GM19025 (cell line): ENCODE measurements around the gene AURKAIP1.

Experiments
- ATAC-seq: cut with Tn5 transposase; IDR thresholded peaks from one replicate; pipeline ENCODE4 v1.9.1; 2021; ENCODE audit warnings: mild to moderate bottlenecking, low read depth, moderate library complexity; ENCODE audit not compliant: unreplicated experiment

The AURKAIP1 gene

DNA sequence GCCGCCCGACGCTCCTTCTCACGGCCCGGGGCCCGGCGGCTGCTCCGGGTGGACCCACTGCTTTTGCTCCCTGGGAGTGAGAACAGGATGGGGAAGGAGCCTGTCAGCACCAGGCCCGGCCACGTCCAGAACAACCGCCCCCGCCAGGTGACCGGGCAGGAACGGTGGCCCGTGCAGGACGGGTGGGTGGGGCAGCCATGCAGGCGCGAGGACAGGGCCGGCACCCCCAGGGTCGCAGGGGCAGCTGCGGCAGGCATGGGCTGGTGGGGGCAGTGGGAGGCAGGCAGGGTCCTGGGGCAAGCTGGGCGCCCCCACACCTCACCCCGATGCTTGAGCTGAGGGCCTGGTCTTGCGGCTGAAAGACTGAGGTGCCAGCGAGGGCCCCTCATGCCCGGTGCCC lies 38.6 kb downstream of the AURKAIP1 start:
- no peak for ATAC-seq

DNA sequence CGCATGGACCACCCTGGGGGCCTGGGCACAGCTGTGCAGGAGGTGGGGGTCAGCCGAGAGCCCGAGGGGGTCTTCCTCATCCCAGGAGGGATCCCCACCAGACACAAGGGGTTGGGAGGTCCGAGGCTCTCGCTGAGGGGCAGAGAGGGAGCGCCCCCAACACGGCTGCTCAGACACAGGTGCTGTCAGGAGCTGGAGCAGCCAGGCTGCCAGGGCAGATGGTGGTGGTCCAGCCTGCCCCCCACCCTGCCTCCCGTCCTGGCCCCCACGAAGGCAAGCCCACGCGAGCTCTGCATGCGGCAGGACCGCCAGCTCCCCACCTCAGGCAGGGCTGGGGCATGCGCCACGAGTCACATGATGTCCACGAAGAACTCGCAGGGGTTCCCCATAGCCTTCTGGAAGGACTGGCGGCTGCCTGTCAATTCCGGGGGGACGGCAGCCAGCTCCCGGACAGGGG lies 39.2 kb downstream of the AURKAIP1 start:
- no peak for ATAC-seq

DNA sequence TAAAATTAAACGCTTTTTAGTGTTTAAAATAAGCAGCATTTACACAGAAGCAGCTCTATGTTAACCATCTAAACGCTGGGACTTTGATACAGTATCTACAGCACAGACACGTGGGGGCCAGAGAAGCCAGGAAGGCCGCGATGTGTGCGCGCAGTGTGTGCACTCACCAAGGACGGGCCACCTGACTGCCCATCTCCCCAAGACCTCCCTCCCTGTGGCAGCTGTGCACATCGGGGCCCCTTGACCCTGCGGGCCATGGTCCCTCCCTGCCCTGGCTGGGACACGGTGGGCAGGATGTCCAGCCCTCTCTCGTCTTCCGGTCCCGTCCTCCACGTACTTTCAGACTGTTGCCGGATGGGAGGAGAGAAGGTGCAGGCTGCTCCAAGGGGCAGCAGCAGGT lies 39.7 kb downstream of the AURKAIP1 start:
- no peak for ATAC-seq

DNA sequence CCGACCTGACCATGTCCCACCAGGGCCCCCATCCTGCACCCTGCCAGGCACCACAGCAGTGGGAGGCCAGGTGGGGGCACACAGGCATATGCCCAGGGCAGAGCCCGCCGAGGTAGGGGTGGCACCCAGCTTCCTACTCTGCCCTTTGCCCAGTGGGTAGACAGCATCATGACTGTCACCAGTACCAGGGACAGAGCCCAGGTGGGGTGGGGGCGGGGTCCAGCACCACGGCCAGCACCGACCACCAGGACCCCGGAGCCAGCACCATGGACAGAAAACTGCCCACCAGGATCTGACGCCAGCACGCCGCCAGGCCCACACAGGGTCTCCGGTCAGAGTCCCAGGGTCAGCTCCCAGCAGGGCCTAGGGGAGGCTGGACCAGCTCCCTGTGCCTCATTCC lies 40.2 kb downstream of the AURKAIP1 start:
- ATAC-seq: no peak

DNA sequence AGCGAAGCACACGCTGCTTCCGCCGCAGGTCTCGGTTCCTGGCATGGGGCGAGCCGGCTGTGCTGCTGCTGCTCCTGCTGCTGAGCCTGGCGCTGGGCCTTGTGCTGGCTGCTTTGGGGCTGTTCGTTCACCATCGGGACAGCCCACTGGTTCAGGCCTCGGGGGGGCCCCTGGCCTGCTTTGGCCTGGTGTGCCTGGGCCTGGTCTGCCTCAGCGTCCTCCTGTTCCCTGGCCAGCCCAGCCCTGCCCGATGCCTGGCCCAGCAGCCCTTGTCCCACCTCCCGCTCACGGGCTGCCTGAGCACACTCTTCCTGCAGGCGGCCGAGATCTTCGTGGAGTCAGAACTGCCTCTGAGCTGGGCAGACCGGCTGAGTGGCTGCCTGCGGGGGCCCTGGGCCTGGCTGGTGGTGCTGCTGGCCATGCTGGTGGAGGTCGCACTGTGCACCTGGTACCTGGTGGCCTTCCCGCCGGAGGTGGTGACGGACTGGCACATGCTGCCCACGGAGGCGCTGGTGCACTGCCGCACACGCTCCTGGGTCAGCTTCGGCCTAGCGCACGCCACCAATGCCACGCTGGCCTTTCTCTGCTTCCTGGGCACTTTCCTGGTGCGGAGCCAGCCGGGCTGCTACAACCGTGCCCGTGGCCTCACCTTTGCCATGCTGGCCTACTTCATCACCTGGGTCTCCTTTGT lies 41.3 kb downstream of the AURKAIP1 start:
- no peak for ATAC-seq

DNA sequence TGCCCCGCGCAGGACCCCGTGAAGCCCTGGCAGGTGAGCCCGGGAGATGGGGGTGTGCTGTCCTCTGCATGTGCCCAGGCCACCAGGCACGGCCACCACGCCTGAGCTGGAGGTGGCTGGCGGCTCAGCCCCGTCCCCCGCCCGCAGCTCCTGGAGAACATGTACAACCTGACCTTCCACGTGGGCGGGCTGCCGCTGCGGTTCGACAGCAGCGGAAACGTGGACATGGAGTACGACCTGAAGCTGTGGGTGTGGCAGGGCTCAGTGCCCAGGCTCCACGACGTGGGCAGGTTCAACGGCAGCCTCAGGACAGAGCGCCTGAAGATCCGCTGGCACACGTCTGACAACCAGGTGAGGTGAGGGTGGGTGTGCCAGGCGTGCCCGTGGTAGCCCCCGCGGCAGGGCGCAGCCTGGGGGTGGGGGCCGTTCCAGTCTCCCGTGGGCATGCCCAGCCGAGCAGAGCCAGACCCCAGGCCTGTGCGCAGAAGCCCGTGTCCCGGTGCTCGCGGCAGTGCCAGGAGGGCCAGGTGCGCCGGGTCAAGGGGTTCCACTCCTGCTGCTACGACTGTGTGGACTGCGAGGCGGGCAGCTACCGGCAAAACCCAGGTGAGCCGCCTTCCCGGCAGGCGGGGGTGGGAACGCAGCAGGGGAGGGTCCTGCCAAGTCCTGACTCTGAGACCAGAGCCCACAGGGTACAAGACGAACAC lies 42.1 kb downstream of the AURKAIP1 start:
- no peak for ATAC-seq

DNA sequence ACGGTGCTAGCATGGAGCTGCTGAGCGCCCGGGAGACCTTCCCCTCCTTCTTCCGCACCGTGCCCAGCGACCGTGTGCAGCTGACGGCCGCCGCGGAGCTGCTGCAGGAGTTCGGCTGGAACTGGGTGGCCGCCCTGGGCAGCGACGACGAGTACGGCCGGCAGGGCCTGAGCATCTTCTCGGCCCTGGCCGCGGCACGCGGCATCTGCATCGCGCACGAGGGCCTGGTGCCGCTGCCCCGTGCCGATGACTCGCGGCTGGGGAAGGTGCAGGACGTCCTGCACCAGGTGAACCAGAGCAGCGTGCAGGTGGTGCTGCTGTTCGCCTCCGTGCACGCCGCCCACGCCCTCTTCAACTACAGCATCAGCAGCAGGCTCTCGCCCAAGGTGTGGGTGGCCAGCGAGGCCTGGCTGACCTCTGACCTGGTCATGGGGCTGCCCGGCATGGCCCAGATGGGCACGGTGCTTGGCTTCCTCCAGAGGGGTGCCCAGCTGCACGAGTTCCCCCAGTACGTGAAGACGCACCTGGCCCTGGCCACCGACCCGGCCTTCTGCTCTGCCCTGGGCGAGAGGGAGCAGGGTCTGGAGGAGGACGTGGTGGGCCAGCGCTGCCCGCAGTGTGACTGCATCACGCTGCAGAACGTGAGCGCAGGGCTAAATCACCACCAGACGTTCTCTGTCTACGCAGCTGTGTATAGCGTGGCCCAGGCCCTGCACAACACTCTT lies 42.8 kb downstream of the AURKAIP1 start:
- no peak for ATAC-seq

DNA sequence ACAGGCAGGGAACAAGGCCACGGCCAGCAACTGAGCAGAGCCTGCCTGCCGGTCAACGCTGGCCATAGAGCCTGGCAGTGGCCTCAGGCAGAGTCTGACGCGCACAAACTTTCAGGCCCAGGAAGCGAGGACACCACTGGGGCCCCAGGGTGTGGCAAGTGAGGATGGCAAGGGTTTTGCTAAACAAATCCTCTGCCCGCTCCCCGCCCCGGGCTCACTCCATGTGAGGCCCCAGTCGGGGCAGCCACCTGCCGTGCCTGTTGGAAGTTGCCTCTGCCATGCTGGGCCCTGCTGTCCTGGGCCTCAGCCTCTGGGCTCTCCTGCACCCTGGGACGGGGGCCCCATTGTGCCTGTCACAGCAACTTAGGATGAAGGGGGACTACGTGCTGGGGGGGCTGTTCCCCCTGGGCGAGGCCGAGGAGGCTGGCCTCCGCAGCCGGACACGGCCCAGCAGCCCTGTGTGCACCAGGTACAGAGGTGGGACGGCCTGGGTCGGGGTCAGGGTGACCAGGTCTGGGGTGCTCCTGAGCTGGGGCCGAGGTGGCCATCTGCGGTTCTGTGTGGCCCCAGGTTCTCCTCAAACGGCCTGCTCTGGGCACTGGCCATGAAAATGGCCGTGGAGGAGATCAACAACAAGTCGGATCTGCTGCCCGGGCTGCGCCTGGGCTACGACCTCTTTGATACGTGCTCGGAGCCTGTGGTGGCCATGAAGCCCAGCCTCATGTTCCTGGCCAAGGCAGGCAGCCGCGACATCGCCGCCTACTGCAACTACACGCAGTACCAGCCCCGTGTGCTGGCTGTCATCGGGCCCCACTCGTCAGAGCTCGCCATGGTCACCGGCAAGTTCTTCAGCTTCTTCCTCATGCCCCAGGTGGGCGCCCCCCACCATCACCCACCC lies 43.7 kb downstream of the AURKAIP1 start, which contains the start of gene TAS1R3:
TSS of gene TAS1R3 (plus strand) at position 213 of the 898 bp plus-strand sequence. CDS start at position 279, 66 bp downstream.
- no peak for ATAC-seq

DNA sequence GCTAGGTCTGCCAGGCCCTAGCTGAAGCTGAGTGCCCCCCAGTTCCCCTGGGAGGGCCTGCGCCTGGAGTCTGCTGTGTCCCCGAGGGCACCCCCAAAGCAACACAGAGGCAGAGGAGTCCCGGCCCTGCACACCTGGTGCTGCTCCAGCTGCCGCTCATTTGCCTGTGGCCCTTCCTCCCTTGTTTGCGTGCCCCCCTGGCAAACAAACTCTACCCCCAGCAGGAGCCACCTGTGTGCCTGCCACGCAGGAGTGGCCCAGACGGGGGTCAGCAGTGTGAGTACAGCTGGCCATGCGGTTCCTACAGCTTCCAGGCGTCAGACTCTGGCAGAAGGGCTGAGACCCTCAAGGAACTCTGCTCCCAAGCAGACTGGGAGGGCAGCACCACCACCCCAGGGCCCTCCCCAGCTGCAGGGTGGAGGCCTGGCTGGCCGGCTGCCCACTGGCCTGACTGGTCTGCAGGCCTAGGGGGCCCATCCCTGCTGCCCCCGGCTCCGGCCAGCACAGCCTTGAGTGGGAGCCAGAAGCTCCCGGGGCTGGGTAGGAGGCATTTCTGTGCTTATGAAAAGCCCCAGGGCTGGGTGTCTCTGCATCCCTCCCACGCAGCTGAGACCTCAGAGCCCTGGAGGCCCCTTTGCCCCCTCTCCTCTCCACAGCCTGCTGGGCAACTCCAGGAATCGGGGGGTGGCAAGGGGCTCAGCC lies 44.5 kb downstream of the AURKAIP1 start:
- no peak for ATAC-seq

DNA sequence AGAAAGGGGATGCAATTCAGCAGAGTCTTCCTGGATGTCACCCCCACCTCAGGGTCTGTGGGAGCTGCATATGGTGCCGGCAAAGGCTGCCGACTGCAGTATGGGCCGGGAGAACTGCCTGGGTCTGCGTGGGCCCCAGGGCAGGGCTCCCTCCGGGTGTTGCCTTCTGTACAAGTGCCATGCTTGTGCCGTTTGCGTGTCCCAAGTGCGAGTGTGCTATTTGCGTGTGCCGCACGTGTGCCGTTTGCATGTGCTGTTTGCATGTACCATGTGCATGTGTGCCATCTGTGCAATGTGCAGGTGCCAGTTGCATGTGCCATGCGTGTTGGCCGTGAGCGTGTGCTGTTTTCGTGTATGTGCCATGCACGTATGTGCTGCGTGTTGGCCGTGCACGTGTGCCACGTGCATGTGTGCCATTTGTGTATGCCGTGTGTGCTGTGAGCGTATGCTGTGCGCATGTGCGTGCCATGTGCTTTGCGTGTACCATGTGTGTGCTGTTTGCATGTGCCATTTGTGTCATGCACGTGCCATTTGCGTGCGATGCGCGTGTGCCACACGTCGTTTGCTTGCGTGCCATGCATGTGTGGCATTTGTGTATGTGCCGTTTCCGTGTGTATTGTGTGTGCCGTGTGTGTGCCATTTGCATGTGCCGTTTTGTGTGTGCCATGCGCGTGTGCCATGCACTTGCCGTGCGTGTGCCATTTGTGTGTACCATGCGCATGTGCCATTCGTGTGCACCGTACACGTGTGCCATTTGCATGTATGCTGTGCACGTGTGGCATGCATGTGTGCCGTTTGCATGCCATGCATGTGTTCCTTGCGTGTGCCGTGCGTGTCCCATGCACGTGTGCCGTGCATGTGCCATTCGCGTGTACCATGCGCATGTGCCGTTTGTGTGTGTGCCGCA lies 45.5 kb downstream of the AURKAIP1 start:
- ATAC-seq: no peak

DNA sequence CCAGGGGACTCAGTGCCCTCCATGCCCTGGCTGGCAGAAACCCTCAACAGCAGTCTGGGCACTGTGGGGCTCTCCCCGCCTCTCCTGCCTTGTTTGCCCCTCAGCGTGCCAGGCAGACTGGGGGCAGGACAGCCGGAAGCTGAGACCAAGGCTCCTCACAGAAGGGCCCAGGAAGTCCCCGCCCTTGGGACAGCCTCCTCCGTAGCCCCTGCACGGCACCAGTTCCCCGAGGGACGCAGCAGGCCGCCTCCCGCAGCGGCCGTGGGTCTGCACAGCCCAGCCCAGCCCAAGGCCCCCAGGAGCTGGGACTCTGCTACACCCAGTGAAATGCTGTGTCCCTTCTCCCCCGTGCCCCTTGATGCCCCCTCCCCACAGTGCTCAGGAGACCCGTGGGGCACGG lies 46.8 kb downstream of the AURKAIP1 start:
- no peak for ATAC-seq

DNA sequence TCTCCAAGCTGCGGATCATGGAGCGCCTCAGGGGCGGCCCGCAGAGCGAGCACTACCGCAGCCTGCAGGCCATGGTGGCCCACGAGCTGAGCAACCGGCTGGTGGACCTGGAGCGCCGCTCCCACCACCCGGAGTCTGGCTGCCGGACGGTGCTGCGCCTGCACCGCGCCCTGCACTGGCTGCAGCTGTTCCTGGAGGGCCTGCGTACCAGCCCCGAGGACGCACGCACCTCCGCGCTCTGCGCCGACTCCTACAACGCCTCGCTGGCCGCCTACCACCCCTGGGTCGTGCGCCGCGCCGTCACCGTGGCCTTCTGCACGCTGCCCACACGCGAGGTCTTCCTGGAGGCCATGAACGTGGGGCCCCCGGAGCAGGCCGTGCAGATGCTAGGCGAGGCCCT lies 47.7 kb downstream of the AURKAIP1 start:
- no peak for ATAC-seq

DNA sequence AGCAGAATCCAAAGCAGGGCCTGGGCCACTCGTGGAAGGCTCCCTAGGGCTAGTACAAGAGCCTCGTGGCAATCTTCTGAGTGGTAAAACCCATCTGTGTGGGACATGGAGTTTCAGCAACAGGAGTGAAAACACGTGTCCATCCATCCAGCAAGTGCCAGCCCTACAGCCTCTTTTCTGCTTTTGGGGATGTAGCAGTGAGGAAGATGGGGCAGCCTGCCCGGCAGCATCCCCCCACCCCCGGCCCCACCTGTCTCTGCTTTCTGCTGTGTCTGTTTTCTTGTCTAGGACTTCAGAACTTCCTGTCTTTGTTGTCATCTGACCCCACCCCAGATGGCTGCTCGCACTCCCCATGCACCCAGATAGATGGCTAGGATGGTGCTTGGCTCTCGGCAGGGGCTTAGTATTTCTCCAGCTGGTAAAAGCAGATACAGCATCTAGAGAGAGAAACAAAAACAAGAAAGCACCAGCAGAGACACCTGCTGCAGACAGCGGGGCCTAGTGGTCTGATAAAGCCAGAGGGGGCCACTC lies 48.9 kb downstream of the AURKAIP1 start:
- no peak for ATAC-seq

DNA sequence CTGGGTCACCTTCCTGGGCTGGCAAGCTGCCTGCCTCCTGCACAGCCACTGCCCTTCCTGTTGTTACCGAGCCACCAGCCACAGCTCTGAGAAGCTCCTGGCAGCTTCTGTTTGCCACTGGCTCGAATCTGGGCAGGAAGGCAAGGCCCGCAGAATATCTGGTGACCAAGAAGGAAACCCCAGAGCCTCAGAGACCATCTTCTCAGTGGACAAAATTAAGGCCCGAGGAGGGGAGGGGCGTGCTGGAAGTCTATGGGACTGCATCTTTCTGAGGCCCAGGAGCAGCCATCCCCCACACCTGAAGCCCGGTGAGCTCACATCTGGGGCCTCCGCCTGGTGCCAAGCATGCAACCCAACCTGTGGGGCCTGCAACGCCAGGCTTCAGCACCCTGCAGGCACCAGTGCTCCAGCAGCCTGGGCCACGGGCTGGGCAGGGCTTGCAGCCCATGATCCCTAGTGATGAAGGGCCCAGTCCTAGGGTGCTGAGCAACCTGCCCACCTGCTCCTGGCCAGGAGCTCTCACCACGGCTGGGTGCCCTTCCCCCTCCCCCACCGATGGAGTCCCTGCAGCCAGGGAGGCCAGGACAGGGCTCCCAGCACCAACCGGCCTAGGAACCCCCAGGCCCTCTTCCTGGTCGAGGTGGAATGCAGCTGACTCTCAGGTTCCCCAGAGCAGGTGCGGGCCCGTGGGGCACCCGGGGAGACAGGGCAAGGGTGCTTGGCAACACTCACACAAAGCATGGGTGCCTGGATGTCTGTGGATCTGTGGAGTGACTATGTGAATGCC lies 49.5 kb downstream of the AURKAIP1 start:
- no peak for ATAC-seq

DNA sequence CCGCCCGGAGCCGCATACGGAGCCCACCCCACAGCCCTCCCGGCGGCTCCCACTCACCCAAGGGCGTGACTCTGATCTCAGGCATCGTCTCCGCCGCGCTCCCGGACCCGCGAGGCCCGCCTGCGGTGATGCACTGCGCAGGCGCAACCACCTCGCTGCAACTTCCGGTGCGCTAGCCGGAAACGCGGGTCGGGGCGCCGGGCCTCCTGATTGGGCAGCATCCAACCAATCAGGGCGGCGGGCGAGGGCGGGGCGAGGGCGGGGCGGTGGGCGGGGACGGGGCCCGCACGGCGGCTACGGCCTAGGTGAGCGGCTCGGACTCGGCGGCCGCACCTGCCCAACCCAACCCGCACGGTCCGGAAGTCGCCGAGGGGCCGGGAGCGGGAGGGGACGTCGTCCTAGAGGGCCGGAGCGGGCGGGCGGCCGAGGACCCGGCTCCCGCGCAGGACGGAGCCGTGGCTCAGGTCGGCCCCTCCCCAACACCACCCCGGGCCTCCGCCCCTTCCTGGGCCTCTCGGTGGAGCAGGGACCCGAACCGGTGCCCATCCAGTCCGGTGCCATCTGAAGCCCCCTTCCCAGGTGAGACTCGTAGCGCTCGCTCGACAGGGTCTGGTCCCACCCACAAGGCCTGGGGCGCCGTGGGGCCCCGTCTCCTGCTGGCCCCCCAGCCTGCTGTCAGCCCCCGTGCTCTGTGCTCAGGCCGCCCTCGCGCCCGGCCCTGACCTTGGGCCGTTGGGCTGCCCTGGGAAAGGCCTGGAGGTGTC lies 50.3 kb downstream of the AURKAIP1 start, which contains the start of the genes CPTP and INTS11:
TSS of gene CPTP (plus strand) at position 279 of the 764 bp plus-strand sequence. CDS start 2,109 bp downstream, outside the sequence.
TSS of gene INTS11 (minus strand) at position 137 of the 764 bp plus-strand sequence. CDS start at position 85, 52 bp downstream.
- ATAC-seq: peak; percentile 70

DNA sequence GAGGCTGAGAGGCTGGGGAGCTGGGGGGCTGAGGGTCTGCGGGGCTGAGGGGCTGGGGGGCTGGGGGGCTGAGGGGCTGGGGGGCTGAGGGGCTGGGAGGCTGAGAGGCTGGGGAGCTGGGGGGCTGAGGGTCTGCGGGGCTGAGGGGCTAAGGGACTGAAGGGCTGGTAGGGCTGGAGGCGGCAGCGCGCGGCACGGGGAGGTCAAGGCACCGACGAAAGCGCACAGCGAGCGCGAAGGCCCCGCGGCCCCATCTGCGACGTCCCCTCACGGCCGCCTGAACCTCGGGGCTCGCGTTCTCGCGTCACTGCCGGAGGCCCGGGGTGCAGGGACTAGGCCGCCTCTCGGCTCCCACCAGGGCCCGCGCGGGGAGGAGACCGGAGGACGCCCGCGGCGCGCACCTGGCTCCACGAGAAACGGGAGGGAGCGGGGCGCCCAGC lies 50.9 kb downstream of the AURKAIP1 start:
- peak; percentile 27 for ATAC-seq
